Hepatocyte (in vitro differentiated cells): Measurements from ENCODE around the gene STRN4. TPM values are rescaled to one million over a fixed set of nuclear protein-coding genes. Genes with fewer than 3 reads are reported as not detected.

Experiments used
- DNase-seq: peaks from one replicate; pipeline ENCODE4 v3.0.0-alpha.2; 2016; ENCODE audit warnings: low spot score
- H2AFZ ChIP-seq: fragments of 200-600 bp; sonication (generic); 2 replicates; pipeline ENCODE4 v1.6.0; 2016; ENCODE audit warnings: antibody characterized with exemption, mild to moderate bottlenecking
- H3K27ac ChIP-seq: fragments of 200-600 bp; sonication (generic); 2 replicates; pipeline ENCODE4 v1.5.1; 2016; ENCODE audit warnings: mild to moderate bottlenecking
- H3K27me3 ChIP-seq: fragments of 200-600 bp; sonication (generic); 2 replicates; pipeline ENCODE4 v1.6.1; 2016
- H3K36me3 ChIP-seq: fragments of 200-600 bp; sonication (generic); replicated peaks from 2 replicates; pipeline ENCODE4 v1.5.1; 2016; ENCODE audit warnings: low read depth; ENCODE audit not compliant: insufficient read depth
- H3K4me1 ChIP-seq: fragments of 200-600 bp; sonication (generic); 2 replicates; pipeline ENCODE4 v1.5.1; 2016; ENCODE audit warnings: mild to moderate bottlenecking, moderate library complexity; ENCODE audit not compliant: insufficient read depth
- H3K4me2 ChIP-seq: fragments of 200-600 bp; sonication (generic); 2 replicates; pipeline ENCODE4 v1.6.0; 2016
- H3K4me3 ChIP-seq: fragments of 200-600 bp; sonication (generic); 2 replicates; pipeline ENCODE4 v1.5.1; 2016; ENCODE audit warnings: mild to moderate bottlenecking
- H3K79me2 ChIP-seq: fragments of 200-600 bp; sonication (generic); 2 replicates; pipeline ENCODE4 v1.6.0; 2017; ENCODE audit warnings: mild to moderate bottlenecking
- H3K9me2 ChIP-seq: fragments of 200-600 bp; sonication (generic); replicated peaks from 2 replicates; pipeline ENCODE4 v1.6.0; 2017; ENCODE audit warnings: mild to moderate bottlenecking; ENCODE audit not compliant: insufficient read depth
- H3K9me3 ChIP-seq: fragments of 200-600 bp; sonication (generic); 2 replicates; pipeline ENCODE4 v1.5.1; 2016; ENCODE audit warnings: low read depth, mild to moderate bottlenecking
- H4K20me1 ChIP-seq: fragments of 200-600 bp; sonication (generic); 2 replicates; pipeline ENCODE4 v1.6.0; 2016; ENCODE audit warnings: mild to moderate bottlenecking; ENCODE audit not compliant: insufficient read depth, poor library complexity, severe bottlenecking
- CTCF ChIP-seq: fragments of 200-600 bp; sonication (generic); IDR thresholded peaks from 2 replicates; pipeline ENCODE4 v1.5.1; 2016; ENCODE audit warnings: antibody characterized with exemption, mild to moderate bottlenecking; ENCODE audit not compliant: poor library complexity
- EZH2 ChIP-seq: fragments of 200-600 bp; sonication (generic); IDR thresholded peaks from 2 replicates; pipeline ENCODE4 v1.6.1; 2016; ENCODE audit warnings: antibody characterized with exemption, mild to moderate bottlenecking, borderline replicate concordance
- EZH2phosphoT487 ChIP-seq: fragments of 200-600 bp; sonication (generic); IDR thresholded peaks from one replicate; pipeline ENCODE4 v1.6.1; 2018; ENCODE audit warnings: antibody characterized with exemption, mild to moderate bottlenecking, low read depth, moderate library complexity; ENCODE audit not compliant: unreplicated experiment, severe bottlenecking
- WGBS: methylation state at CpG from one replicate; pipeline ENCODE4 v1.1.6; 2016; ENCODE audit warnings: low lambda C conversion rate; ENCODE audit errors: missing lambda C conversion rate; 5-methylcytosine and 5-hydroxymethylcytosine counted together
- polyA plus RNA-seq: library from polyadenylated mRNA; unstranded; fragments of >200 nt; fragmentation: Nextera tagmentation; extraction: Ambion mirVana; gene quantifications from 2 replicates; pipeline ENCODE4 v1.2.1, GENCODE V29; 2016
- total RNA-seq: library from RNA; depleted of rRNA; stranded (reverse); fragments of >200 nt; gene quantifications from 2 replicates; pipeline ENCODE4 v1.2.3, GENCODE V29; 2014

Gene STRN4
- total and polyA plus RNA-seq, 2 experiments from 2014 or later, result 63.7 to 64.1 TPM

- no peaks in the 10 kb centered on the region for H3K4me1 ChIP-seq
- H3K9me3 ChIP-seq, result no peaks in the 10 kb centered on the region
- H3K27me3 ChIP-seq, result no peaks in the 10 kb centered on the region
- peak; percentile 92 for TF ChIP-seq CTCF
- no peak for TF ChIP-seq EZH2
- no peak overlapping the region for H3K27ac ChIP-seq
- peaks cover 11% of the 10 kb centered on the region for H3K79me2 ChIP-seq
- WGBS, result 57% methylated on average over 20 of the region's 20 CpGs
- DNase-seq, result peak; percentile 87
- no peak overlapping the region for H3K4me3 ChIP-seq
- H4K20me1 ChIP-seq, result peaks cover 21% of the 10 kb centered on the region
- H2AFZ ChIP-seq, result no peak overlapping the region
- H3K4me2 ChIP-seq, result no peak overlapping the region
- H3K9me2 ChIP-seq, result no peaks in the 10 kb centered on the region
- no peaks in the 10 kb centered on the region for H3K36me3 ChIP-seq
These were observed 17.4 kb downstream of the STRN4 start for GRCh38 chr19:46728693-46729339.

- Histone ChIP-seq H3K36me3 (no peaks in the 10 kb centered on the region), H3K27me3 (no peaks in the 10 kb centered on the region), H3K4me1 (no peaks in the 10 kb centered on the region), H4K20me1 (peaks cover 21% of the 10 kb centered on the region), H2AFZ (no peak overlapping the region), H3K79me2 (peaks cover 7% of the 10 kb centered on the region), H3K4me2 (no peak overlapping the region), H3K9me2 (no peaks in the 10 kb centered on the region), H3K4me3 (no peak overlapping the region), H3K27ac (no peak overlapping the region), H3K9me3 (no peaks in the 10 kb centered on the region)
- TF ChIP-seq EZH2phosphoT487, result no peak
- TF ChIP-seq EZH2, result no peak
- no peak for TF ChIP-seq CTCF
- 98% methylated on average over 11 of the region's 14 CpGs for WGBS
- no peak for DNase-seq
These were observed 18.0 kb downstream of the STRN4 start for GRCh38 chr19:46728208-46728607.

- Histone ChIP-seq H3K27ac (no peak overlapping the region), H3K9me3 (no peaks in the 10 kb centered on the region), H2AFZ (no peak overlapping the region), H3K36me3 (no peaks in the 10 kb centered on the region), H3K9me2 (no peaks in the 10 kb centered on the region), H3K27me3 (no peaks in the 10 kb centered on the region), H3K4me1 (no peaks in the 10 kb centered on the region), H3K4me3 (no peak overlapping the region), H4K20me1 (peaks cover 21% of the 10 kb centered on the region), H3K79me2 (peaks cover 7% of the 10 kb centered on the region), H3K4me2 (no peak overlapping the region)
- no peak for DNase-seq
- 96% methylated on average over 11 of the region's 11 CpGs for WGBS
- TF ChIP-seq CTCF, result no peak
- TF ChIP-seq EZH2phosphoT487, result no peak
- no peak for TF ChIP-seq EZH2
These were observed 18.5 kb downstream of the STRN4 start for GRCh38 chr19:46727757-46728156.
